K562 (cell line): ENCODE data around the gene FES. TPM values are rescaled to one million over a fixed set of nuclear protein-coding genes. Genes with fewer than 3 reads are reported as not detected.

Source experiments
- FOXA3 ChIP-seq, 2 experiments: fragments of 450-650 bp in 1 of 2; sonication (generic) in 1 of 2; formaldehyde crosslinking; IDR thresholded peaks in 1 of 2; conservative IDR thresholded peaks in 1 of 2; 2 replicates each; pipeline versions ENCODE4 v1.4.0 to v1.8.0; 2020 to 2022; ENCODE audit warnings: mild to moderate bottlenecking in 2 of 2, missing genetic modification reagents in 1 of 2
- GATAD2A ChIP-seq: fragments of 450-650 bp; IDR thresholded peaks from 2 replicates; pipeline ENCODE4 v1.6.1; 2017
- MCM2 ChIP-seq: fragments of 450-650 bp; IDR thresholded peaks from 2 replicates; pipeline ENCODE4 v1.6.1; 2017; ENCODE audit warnings: low read depth, mild to moderate bottlenecking
- NFIC ChIP-seq: fragments of 450-650 bp; IDR thresholded peaks from 2 replicates; pipeline ENCODE4 v1.6.1; 2017; ENCODE audit warnings: mild to moderate bottlenecking, inconsistent platforms
- NR2C2 ChIP-seq, 2 experiments: fragments of 200-800 bp in 1 of 2; sonication (Bioruptor generic) in 1 of 2; sonication (generic) in 1 of 2; formaldehyde crosslinking in 1 of 2; IDR thresholded peaks; 2 replicates each; pipeline versions ENCODE4 v1.6.1 to v1.8.0; 2016 to 2022; ENCODE audit warnings: mild to moderate bottlenecking in 1 of 2, missing compliant biosample characterization in 1 of 2, missing genetic modification characterization in 1 of 2, missing genetic modification reagents in 1 of 2
- RFX1 ChIP-seq: fragments of 450-650 bp; IDR thresholded peaks from 2 replicates; pipeline ENCODE4 v1.6.1; 2016; ENCODE audit warnings: mild to moderate bottlenecking, moderate library complexity
- TCF3 ChIP-seq: sonication (generic); formaldehyde crosslinking; IDR thresholded peaks from 2 replicates; pipeline ENCODE4 v1.4.0; 2020; ENCODE audit warnings: mild to moderate bottlenecking, missing genetic modification reagents
- polyA plus RNA-seq, 8 experiments: library from polyadenylated mRNA; depleted of rRNA in 4 of 8; stranded (reverse) in 5 of 8; unstranded in 3 of 8; fragments of >200 nt; fragmentation: Nextera tagmentation in 2 of 8; fragmentation: Illumina TruSeq in 1 of 8; extraction: Ambion mirVana in 2 of 8; extraction: Trizol in 1 of 8; gene quantifications; 2 replicates each; pipeline versions ENCODE4 v1.2.1 to v1.2.3, GENCODE V29; 2011 to 2014; ENCODE audit warnings: inconsistent platforms in 1 of 8, missing spikeins in 1 of 8
- total RNA-seq, 7 experiments: library from RNA; depleted of rRNA in 6 of 7; stranded (reverse); fragments of >200 nt in 6 of 7; fragmentation: Illumina TruSeq in 2 of 7; extraction: Trizol in 2 of 7; gene quantifications; 2 replicates each; pipeline versions ENCODE4 v1.2.1 to v1.2.3, GENCODE V29; 2011 to 2021; ENCODE audit warnings: low replicate concordance in 1 of 7
- TF ChIP-seq, protein P1 (sequence below): sonication (generic); formaldehyde crosslinking; IDR thresholded peaks from 2 replicates; pipeline ENCODE4 v1.8.0; 2022; ENCODE audit warnings: missing genetic modification reagents, mild to moderate bottlenecking, moderate library complexity, borderline replicate concordance
- TF ChIP-seq, protein P2 (sequence below): fragments of 250-450 bp; sonication (Bioruptor Pico); IDR thresholded peaks from 2 replicates; pipeline ENCODE4 v1.8.0; 2022; ENCODE audit warnings: inconsistent platforms, mild to moderate bottlenecking, moderate library complexity, borderline replicate concordance

The FES gene
- total and polyA plus RNA-seq, 9 of the 15 experiments (the other 6 are each of a cell fraction or from before 2014, with no cell fraction given), result 0.38 to 2.6 (median 0.82) TPM

DNA sequence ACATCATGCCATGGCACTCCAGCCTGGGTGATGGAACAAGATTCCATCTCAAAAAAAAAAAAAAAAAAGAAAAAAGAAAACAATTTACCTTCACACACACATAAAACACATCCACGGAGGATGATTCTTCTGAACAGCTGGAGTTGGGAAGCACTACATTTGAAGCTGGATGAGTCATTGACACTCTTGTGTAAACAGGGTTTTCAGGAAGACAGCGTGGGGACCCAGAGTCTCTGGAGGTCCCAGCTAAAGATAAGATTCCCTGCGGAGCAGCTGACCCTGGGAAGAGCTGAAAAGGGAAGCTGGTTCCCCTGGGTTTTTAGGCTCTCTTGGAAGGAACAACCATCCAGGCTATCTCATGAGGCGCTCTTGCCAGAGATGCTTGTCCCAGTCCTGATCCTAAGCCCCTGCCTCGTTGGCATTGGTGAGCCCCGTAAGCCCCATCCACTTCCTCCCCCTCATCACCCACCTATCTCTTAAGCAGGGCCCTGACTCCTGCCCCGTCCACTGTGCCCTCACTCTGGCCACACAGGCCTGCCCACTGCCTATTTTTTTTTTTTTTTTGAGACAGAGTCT, 47.9 kb upstream of the FES start (continued):
- TF ChIP-seq, protein P1, sequence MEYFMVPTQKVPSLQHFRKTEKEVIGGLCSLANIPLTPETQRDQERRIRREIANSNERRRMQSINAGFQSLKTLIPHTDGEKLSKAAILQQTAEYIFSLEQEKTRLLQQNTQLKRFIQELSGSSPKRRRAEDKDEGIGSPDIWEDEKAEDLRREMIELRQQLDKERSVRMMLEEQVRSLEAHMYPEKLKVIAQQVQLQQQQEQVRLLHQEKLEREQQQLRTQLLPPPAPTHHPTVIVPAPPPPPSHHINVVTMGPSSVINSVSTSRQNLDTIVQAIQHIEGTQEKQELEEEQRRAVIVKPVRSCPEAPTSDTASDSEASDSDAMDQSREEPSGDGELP (CRISPR knock-in tag), result peak; percentile 72
- TF ChIP-seq RFX1, result no peak
- peak; percentile 71 for TF ChIP-seq GATAD2A
- TF ChIP-seq TCF3, result peak; percentile 11; the same call in 1 of the 2 replicates
- TF ChIP-seq, protein P2, sequence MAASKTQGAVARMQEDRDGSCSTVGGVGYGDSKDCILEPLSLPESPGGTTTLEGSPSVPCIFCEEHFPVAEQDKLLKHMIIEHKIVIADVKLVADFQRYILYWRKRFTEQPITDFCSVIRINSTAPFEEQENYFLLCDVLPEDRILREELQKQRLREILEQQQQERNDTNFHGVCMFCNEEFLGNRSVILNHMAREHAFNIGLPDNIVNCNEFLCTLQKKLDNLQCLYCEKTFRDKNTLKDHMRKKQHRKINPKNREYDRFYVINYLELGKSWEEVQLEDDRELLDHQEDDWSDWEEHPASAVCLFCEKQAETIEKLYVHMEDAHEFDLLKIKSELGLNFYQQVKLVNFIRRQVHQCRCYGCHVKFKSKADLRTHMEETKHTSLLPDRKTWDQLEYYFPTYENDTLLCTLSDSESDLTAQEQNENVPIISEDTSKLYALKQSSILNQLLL (CRISPR knock-in tag), result no peak
- peak; percentile 96 to 98 for TF ChIP-seq FOXA3 (CRISPR knock-in tag; conservative IDR thresholded peaks at IDR 0.05 in 1 of 2, IDR thresholded peaks at IDR 0.05 in 1 of 2)
- no peak for TF ChIP-seq NR2C2 (CRISPR knock-in tag; IDR thresholded peaks at IDR 0.05)
- TF ChIP-seq NR2C2 (tag; IDR thresholded peaks at IDR 0.05), result 0 out of 2 replicates have a peak, but pooled peaks have one; percentile 16
- no peak for TF ChIP-seq MCM2
- TF ChIP-seq NFIC, result no peak
